ENCODE results near the gene HTR2B.
"Not testable (repeated sequence)": the region's sequence is repeated elsewhere in the genome, so short reads cannot be mapped to it uniquely, and the experiment has no call there.

The HTR2B gene

GRCh38 chr2:231132129-231132528, 7.3 kb upstream of the HTR2B start:
- DNase-seq, result no peak

GRCh38 chr2:231130336-231131056, 5.7 kb upstream of the HTR2B start:
- DNase-seq, result no peak

- DNase-seq, result no peak
Measured at GRCh38 chr2:231129216-231129615, 4.4 kb upstream of the HTR2B start.

- no peak for DNase-seq
Measured at GRCh38 chr2:231128541-231128940, 3.7 kb upstream of the HTR2B start.

- DNase-seq, result no peak
Measured at GRCh38 chr2:231127936-231128335, 3.1 kb upstream of the HTR2B start.

- DNase-seq, result no peak
Measured at GRCh38 chr2:231127480-231127879, 2.6 kb upstream of the HTR2B start.

- no peak for DNase-seq
Measured at GRCh38 chr2:231126123-231126522, 1.3 kb upstream of the HTR2B start.

GRCh38 chr2:231123362-231123898, 1.4 kb downstream of the HTR2B start:
- no peak for DNase-seq

- no peak for DNase-seq
Measured at GRCh38 chr2:231118614-231118942, 6.3 kb downstream of the HTR2B start.

- DNase-seq, result no peak
Measured at GRCh38 chr2:231117922-231118613, 6.8 kb downstream of the HTR2B start.

GRCh38 chr2:231117148-231117547, 7.7 kb downstream of the HTR2B start:
- DNase-seq, result no peak

GRCh38 chr2:231115651-231116050, 9.2 kb downstream of the HTR2B start:
- DNase-seq, result no peak

- no peak for DNase-seq
Measured at GRCh38 chr2:231113489-231113888, 11.4 kb downstream of the HTR2B start.

- DNase-seq, result no peak
Measured at GRCh38 chr2:231111987-231112386, 12.9 kb downstream of the HTR2B start.

- no peak for DNase-seq
Measured at GRCh38 chr2:231110551-231110950, 14.3 kb downstream of the HTR2B start.

GRCh38 chr2:231104115-231104713, 20.6 kb downstream of the HTR2B start:
- no peak for DNase-seq

GRCh38 chr2:231102772-231103171, 22.1 kb downstream of the HTR2B start:
- no peak for DNase-seq

- no peak for DNase-seq
Measured at GRCh38 chr2:231100990-231101389, 23.9 kb downstream of the HTR2B start.

- DNase-seq, result not testable (repeated sequence)
Measured at GRCh38 chr2:231100321-231100720, 24.5 kb downstream of the HTR2B start.

GRCh38 chr2:231099918-231100317, 24.9 kb downstream of the HTR2B start:
- DNase-seq, result no peak

- DNase-seq, result no peak
Measured at GRCh38 chr2:231094736-231095346, 30.0 kb downstream of the HTR2B start.

GRCh38 chr2:231093933-231094332, 30.9 kb downstream of the HTR2B start:
- DNase-seq, result no peak

- no peak for DNase-seq
Measured at GRCh38 chr2:231088754-231089153, 36.1 kb downstream of the HTR2B start.

GRCh38 chr2:231084565-231084964, 40.3 kb downstream of the HTR2B start:
- DNase-seq, result no peak
